ENCODE measurements around the gene AJAP1.

The AJAP1 gene

GRCh38 chr1:4653328-4653660 is 1.1 kb upstream of the AJAP1 start:
- no peak for TF ChIP-seq ZFX (IDR thresholded peaks at IDR 0.05)
- TF ChIP-seq, protein P1, sequence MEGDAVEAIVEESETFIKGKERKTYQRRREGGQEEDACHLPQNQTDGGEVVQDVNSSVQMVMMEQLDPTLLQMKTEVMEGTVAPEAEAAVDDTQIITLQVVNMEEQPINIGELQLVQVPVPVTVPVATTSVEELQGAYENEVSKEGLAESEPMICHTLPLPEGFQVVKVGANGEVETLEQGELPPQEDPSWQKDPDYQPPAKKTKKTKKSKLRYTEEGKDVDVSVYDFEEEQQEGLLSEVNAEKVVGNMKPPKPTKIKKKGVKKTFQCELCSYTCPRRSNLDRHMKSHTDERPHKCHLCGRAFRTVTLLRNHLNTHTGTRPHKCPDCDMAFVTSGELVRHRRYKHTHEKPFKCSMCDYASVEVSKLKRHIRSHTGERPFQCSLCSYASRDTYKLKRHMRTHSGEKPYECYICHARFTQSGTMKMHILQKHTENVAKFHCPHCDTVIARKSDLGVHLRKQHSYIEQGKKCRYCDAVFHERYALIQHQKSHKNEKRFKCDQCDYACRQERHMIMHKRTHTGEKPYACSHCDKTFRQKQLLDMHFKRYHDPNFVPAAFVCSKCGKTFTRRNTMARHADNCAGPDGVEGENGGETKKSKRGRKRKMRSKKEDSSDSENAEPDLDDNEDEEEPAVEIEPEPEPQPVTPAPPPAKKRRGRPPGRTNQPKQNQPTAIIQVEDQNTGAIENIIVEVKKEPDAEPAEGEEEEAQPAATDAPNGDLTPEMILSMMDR (conservative IDR thresholded peaks at IDR 0.05): no peak
- H3K27ac ChIP-seq: no peak overlapping the region

- no peak overlapping the region for H3K27ac ChIP-seq
- TF ChIP-seq ZFX (IDR thresholded peaks at IDR 0.05): no peak
- TF ChIP-seq, protein P1 (conservative IDR thresholded peaks at IDR 0.05): no peak
These were observed 610 bp downstream of the AJAP1 start for GRCh38 chr1:4654764-4655673.

GRCh38 chr1:4655674-4656532 is 1.5 kb downstream of the AJAP1 start:
- no peak overlapping the region for H3K27ac ChIP-seq
- TF ChIP-seq ZFX (IDR thresholded peaks at IDR 0.05): no peak
- TF ChIP-seq, protein P1 (conservative IDR thresholded peaks at IDR 0.05): peak; percentile 85

DNA sequence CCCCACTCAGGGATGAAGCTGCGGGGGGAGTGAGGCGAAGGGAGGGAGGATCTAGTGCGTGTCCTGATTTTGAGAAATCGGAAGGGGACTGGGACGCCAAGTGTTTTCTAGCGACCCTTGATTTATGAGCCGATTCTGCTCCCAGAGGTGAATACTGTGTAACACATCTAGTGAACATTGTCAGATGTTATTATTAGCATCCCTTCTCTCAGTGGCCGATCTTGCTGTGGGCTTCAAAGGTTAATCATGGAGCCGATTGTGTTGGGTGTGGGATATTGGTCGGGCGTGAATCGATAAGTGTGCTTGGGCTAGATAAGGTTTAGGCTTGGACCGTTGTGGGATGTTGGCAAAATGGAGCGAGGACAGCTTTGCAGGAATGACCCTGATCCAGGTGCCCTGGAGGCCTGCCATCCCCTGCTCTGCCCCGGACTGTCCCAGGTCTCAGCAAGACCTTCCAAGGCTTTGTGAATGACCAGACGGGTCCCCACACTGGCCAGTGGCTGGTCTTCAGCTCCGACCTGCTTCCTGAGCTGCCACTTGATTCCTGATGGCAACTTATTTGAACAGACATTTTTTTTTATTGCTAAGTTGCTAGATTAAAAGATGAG is 2.2 kb downstream of the AJAP1 start:
- H3K27ac ChIP-seq: no peak overlapping the region

GRCh38 chr1:4657244-4657789 is 2.9 kb downstream of the AJAP1 start:
- TF ChIP-seq, protein P1 (conservative IDR thresholded peaks at IDR 0.05): no peak
- no peak for TF ChIP-seq ZFX (IDR thresholded peaks at IDR 0.05)

More for the DNA sequence above, 2.2 kb downstream of the AJAP1 start:
- TF ChIP-seq, protein P1 (conservative IDR thresholded peaks at IDR 0.05): peak; percentile 68; the same call in 1 of the 2 replicates
- no peak for TF ChIP-seq ZFX (IDR thresholded peaks at IDR 0.05)

DNA sequence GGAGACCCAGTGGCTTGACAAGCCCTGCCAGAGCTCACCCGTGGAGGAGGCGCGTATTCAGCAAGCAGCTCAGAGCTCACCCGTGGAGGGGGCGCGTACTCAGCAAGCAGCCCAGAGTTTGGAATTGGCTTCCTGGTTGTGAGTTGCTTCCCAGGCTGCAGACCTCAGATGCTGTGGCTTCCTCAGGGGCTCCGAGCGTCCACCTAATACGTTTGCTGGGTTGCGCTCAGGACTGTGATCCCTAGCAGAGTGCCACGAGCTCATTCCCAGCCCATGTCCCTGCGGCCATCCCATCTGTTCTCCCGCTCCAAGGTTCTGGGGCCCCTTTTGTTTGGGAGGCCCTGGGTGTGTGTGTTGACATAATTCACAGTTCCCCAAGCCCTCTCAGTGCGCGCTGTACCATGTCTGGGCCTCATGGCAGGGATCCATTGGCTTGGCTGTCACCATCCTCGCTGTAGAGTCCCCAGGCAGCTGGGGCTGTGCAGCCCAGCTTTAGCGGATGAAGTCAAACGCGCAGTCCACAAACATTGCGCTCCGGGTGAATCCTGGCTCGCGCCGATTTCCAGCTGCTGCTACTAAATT is 3.6 kb downstream of the AJAP1 start:
- no peak for TF ChIP-seq ZFX (IDR thresholded peaks at IDR 0.05)
- TF ChIP-seq, protein P1 (conservative IDR thresholded peaks at IDR 0.05): no peak
- no peak overlapping the region for H3K27ac ChIP-seq

More at GRCh38 chr1:4657244-4657789, 2.9 kb downstream of the AJAP1 start:
- H3K27ac ChIP-seq: no peak overlapping the region
